GM23338 (cell line): ENCODE measurements around the gene SOS1. TPM values are rescaled to one million over a fixed set of nuclear protein-coding genes. Genes with fewer than 3 reads are reported as not detected.

Experiments
- ATAC-seq: fragments of 200-7000 bp; cut with Tn5 transposase; 3 replicates; pipeline ENCODE4 v1.9.1; 2020
- DNase-seq: peaks from one replicate; pipeline ENCODE4 v3.0.0-alpha.2; 2015; ENCODE audit warnings: low spot score
- H2AFZ ChIP-seq: fragments of 200-600 bp; sonication (generic); 2 replicates; pipeline ENCODE4 v1.8.0; 2016; ENCODE audit warnings: antibody characterized with exemption, mild to moderate bottlenecking, moderate library complexity
- H3F3A ChIP-seq: fragments of 200-600 bp; sonication (generic); replicated peaks from 2 replicates; pipeline ENCODE4 v1.8.0; 2017; ENCODE audit warnings: antibody characterized with exemption, mixed run types, low read depth
- H3K27ac ChIP-seq: fragments of 200-600 bp; sonication (generic); 2 replicates; pipeline ENCODE4 v1.6.1; 2016; ENCODE audit warnings: low read depth
- H3K27me3 ChIP-seq: fragments of 200-600 bp; sonication (generic); 2 replicates; pipeline ENCODE4 v1.8.0; 2016; ENCODE audit warnings: mild to moderate bottlenecking, mixed run types, moderate library complexity; ENCODE audit not compliant: insufficient read depth
- H3K36me3 ChIP-seq: fragments of 200-600 bp; sonication (generic); 2 replicates; pipeline ENCODE4 v1.8.0; 2016; ENCODE audit warnings: mild to moderate bottlenecking; ENCODE audit not compliant: insufficient read depth
- H3K4me1 ChIP-seq: fragments of 200-600 bp; sonication (generic); 2 replicates; pipeline ENCODE4 v1.8.0; 2016; ENCODE audit warnings: mild to moderate bottlenecking, moderate library complexity; ENCODE audit not compliant: insufficient read depth
- H3K4me2 ChIP-seq: fragments of 200-600 bp; sonication (generic); 2 replicates; pipeline ENCODE4 v1.7.1; 2017; ENCODE audit warnings: mixed run types
- H3K4me3 ChIP-seq: fragments of 200-600 bp; sonication (generic); 2 replicates; pipeline ENCODE4 v1.6.1; 2016; ENCODE audit warnings: mixed run types
- H3K79me2 ChIP-seq: fragments of 200-600 bp; sonication (generic); replicated peaks from 2 replicates; pipeline ENCODE4 v1.8.0; 2017; ENCODE audit warnings: mild to moderate bottlenecking; ENCODE audit not compliant: insufficient read depth
- H3K9me2 ChIP-seq: fragments of 200-600 bp; sonication (generic); 2 replicates; pipeline ENCODE4 v1.8.0; 2017; ENCODE audit not compliant: insufficient read depth
- H4K20me1 ChIP-seq: fragments of 200-600 bp; sonication (generic); replicated peaks from 2 replicates; pipeline ENCODE4 v1.8.0; 2017; ENCODE audit warnings: mild to moderate bottlenecking; ENCODE audit not compliant: insufficient read depth
- H3K27ac Mint-ChIP-seq: 2 replicates; pipeline ENCODE4 v1.8.0; 2020; ENCODE audit warnings: inconsistent platforms, mild to moderate bottlenecking, moderate library complexity, mixed read lengths
- H3K27me3 Mint-ChIP-seq: 3 replicates; pipeline ENCODE4 v1.8.0; 2022; ENCODE audit warnings: low read depth, mild to moderate bottlenecking, moderate library complexity, mixed read lengths, inconsistent platforms; ENCODE audit not compliant: insufficient read depth, poor library complexity
- H3K36me3 Mint-ChIP-seq: 3 replicates; pipeline ENCODE4 v1.8.0; 2021; ENCODE audit warnings: low read depth, mild to moderate bottlenecking, inconsistent platforms, moderate library complexity, mixed read lengths
- H3K4me1 Mint-ChIP-seq: 3 replicates; pipeline ENCODE4 v1.8.0; 2020; ENCODE audit warnings: mild to moderate bottlenecking, inconsistent platforms, mixed read lengths
- H3K4me3 Mint-ChIP-seq: 3 replicates; pipeline ENCODE4 v1.8.0; 2021; ENCODE audit warnings: moderate library complexity, mild to moderate bottlenecking, inconsistent platforms, mixed read lengths
- H3K9me3 Mint-ChIP-seq: 3 replicates; pipeline ENCODE4 v1.8.0; 2020; ENCODE audit warnings: moderate library complexity, mild to moderate bottlenecking, inconsistent platforms, mixed read lengths
- CREB1 ChIP-seq: fragments of 250-450 bp; sonication (Bioruptor Pico); IDR thresholded peaks from 2 replicates; pipeline ENCODE4 v1.5.0; 2020; ENCODE audit warnings: low read depth, mild to moderate bottlenecking, moderate library complexity
- EZH2 ChIP-seq: fragments of 200-600 bp; sonication (generic); IDR thresholded peaks from one replicate; pipeline ENCODE4 v1.8.0; 2017; ENCODE audit warnings: antibody characterized with exemption, mild to moderate bottlenecking, low read depth; ENCODE audit not compliant: unreplicated experiment
- EZH2phosphoT487 ChIP-seq: fragments of 200-600 bp; sonication (generic); IDR thresholded peaks from one replicate; pipeline ENCODE4 v1.8.1; 2018; ENCODE audit warnings: antibody characterized with exemption; ENCODE audit not compliant: unreplicated experiment
- JUNB ChIP-seq: IDR thresholded peaks from one replicate; pipeline ENCODE4 v1.6.1; 2016; ENCODE audit warnings: antibody characterized with exemption; ENCODE audit not compliant: unreplicated experiment
- NANOG ChIP-seq: IDR thresholded peaks from 2 replicates; pipeline ENCODE4 v1.6.1; 2016; ENCODE audit warnings: antibody characterized with exemption, borderline replicate concordance
- POLR2AphosphoS5 ChIP-seq: IDR thresholded peaks from 2 replicates; pipeline ENCODE4 v1.6.1; 2016; ENCODE audit warnings: antibody characterized with exemption, low read depth
- REST ChIP-seq: IDR thresholded peaks from one replicate; pipeline ENCODE4 v1.6.1; 2018; ENCODE audit warnings: antibody characterized with exemption; ENCODE audit not compliant: unreplicated experiment
- STAT1 ChIP-seq: IDR thresholded peaks from one replicate; pipeline ENCODE4 v1.6.1; 2016; ENCODE audit warnings: antibody characterized with exemption; ENCODE audit not compliant: unreplicated experiment
- ZNF114 ChIP-seq: fragments of 250-450 bp; sonication (Bioruptor Pico); IDR thresholded peaks from 2 replicates; pipeline ENCODE4 v1.5.0; 2020; ENCODE audit warnings: mild to moderate bottlenecking, moderate library complexity
- ZNF331 ChIP-seq: fragments of 250-450 bp; sonication (Bioruptor Pico); IDR thresholded peaks from 2 replicates; pipeline ENCODE4 v1.5.0; 2020; ENCODE audit warnings: low read depth, mild to moderate bottlenecking, moderate library complexity
- ZNF462 ChIP-seq: fragments of 250-450 bp; sonication (Bioruptor Pico); IDR thresholded peaks from 2 replicates; pipeline ENCODE4 v1.5.0; 2020; ENCODE audit warnings: mild to moderate bottlenecking, moderate library complexity
- polyA plus RNA-seq: library from polyadenylated mRNA; unstranded; fragments of >200 nt; fragmentation: Nextera tagmentation; extraction: Ambion mirVana; gene quantifications from 2 replicates; pipeline ENCODE4 v1.2.1, GENCODE V29; 2016
- total RNA-seq: library from RNA; depleted of rRNA; stranded (reverse); fragments of >200 nt; shearing (Covaris generic); gene quantifications from 2 replicates; pipeline ENCODE4 v1.2.3, GENCODE V29; 2014
- TF ChIP-seq, protein P1 (sequence below), 2 experiments: fragments of 200-600 bp in 1 of 2; sonication (generic) in 1 of 2; conservative IDR thresholded peaks; 2 replicates each; pipeline versions ENCODE4 v1.5.1 to v1.6.1; 2016 to 2017; ENCODE audit warnings: antibody characterized with exemption in 2 of 2, low read depth in 2 of 2, mild to moderate bottlenecking in 2 of 2, moderate library complexity in 1 of 2

SOS1 gene
- total and polyA plus RNA-seq, 2 experiments from 2014 or later = 13.4 to 21.9 TPM

- no peak for TF ChIP-seq EZH2
- TF ChIP-seq NANOG = 0 out of 2 replicates have a peak, but pooled peaks have one; percentile 10
- Histone ChIP-seq H3K4me2 (peak overlapping the region; percentile 23), H3K9me2 (no peaks in the 10 kb centered on the region), H3K27me3 (no peaks in the 10 kb centered on the region), H3K27ac (no peak overlapping the region), H3K4me1 (peaks cover 66% of the 10 kb centered on the region), H2AFZ (no peak overlapping the region), H4K20me1 (no peaks in the 10 kb centered on the region), H3K4me3 (no peak overlapping the region), H3K36me3 (no peaks in the 10 kb centered on the region), H3F3A (no peaks in the 10 kb centered on the region), H3K79me2 (no peaks in the 10 kb centered on the region)
- Mint-ChIP-seq H3K4me3 (no peak overlapping the region), H3K27ac (peak overlapping the region; percentile 71; the same call in 1 of the 2 replicates), H3K27me3 (no peaks in the 10 kb centered on the region), H3K4me1 (peaks cover 36% of the 10 kb centered on the region), H3K9me3 (no peaks in the 10 kb centered on the region), H3K36me3 (no peaks in the 10 kb centered on the region; the same call in 2 of the 3 replicates)
- no peak for DNase-seq
- ATAC-seq = no peak
Measured at GRCh38 chr2:39018638-39019037, 102.2 kb downstream of the SOS1 start.

- Histone ChIP-seq H3F3A (no peaks in the 10 kb centered on the region), H3K4me2 (no peak overlapping the region), H3K36me3 (peaks cover 4% of the 10 kb centered on the region; the same call in 1 of the 2 replicates), H2AFZ (no peak overlapping the region), H3K27me3 (no peaks in the 10 kb centered on the region), H3K9me2 (no peaks in the 10 kb centered on the region), H3K4me1 (peaks cover 57% of the 10 kb centered on the region), H3K27ac (no peak overlapping the region), H3K79me2 (no peaks in the 10 kb centered on the region), H3K4me3 (no peak overlapping the region), H4K20me1 (no peaks in the 10 kb centered on the region)
- Mint-ChIP-seq H3K36me3 (no peaks in the 10 kb centered on the region; the same call in 1 of the 3 replicates), H3K4me1 (peaks cover 35% of the 10 kb centered on the region), H3K9me3 (no peaks in the 10 kb centered on the region), H3K4me3 (no peak overlapping the region), H3K27ac (no peak overlapping the region), H3K27me3 (no peaks in the 10 kb centered on the region)
- no peak for ATAC-seq
- DNase-seq = no peak
- TF ChIP-seq ZNF462 (CRISPR knock-in tag) (no peak), ZNF331 (CRISPR knock-in tag) (no peak), REST (no peak), POLR2AphosphoS5 (no peak), ZNF114 (CRISPR knock-in tag) (no peak), EZH2phosphoT487 (no peak), JUNB (no peak), EZH2 (no peak), CREB1 (CRISPR knock-in tag) (no peak), STAT1 (no peak)
- TF ChIP-seq, protein P1, sequence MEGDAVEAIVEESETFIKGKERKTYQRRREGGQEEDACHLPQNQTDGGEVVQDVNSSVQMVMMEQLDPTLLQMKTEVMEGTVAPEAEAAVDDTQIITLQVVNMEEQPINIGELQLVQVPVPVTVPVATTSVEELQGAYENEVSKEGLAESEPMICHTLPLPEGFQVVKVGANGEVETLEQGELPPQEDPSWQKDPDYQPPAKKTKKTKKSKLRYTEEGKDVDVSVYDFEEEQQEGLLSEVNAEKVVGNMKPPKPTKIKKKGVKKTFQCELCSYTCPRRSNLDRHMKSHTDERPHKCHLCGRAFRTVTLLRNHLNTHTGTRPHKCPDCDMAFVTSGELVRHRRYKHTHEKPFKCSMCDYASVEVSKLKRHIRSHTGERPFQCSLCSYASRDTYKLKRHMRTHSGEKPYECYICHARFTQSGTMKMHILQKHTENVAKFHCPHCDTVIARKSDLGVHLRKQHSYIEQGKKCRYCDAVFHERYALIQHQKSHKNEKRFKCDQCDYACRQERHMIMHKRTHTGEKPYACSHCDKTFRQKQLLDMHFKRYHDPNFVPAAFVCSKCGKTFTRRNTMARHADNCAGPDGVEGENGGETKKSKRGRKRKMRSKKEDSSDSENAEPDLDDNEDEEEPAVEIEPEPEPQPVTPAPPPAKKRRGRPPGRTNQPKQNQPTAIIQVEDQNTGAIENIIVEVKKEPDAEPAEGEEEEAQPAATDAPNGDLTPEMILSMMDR (conservative IDR thresholded peaks at IDR 0.05; ENCODE audit: low read depth in 2 of 2) = no peak
Measured at GRCh38 chr2:39017334-39017733, 103.5 kb downstream of the SOS1 start.
